ENCODE measurements around the gene TGDS.
"Not testable (repeated sequence)": the region's sequence is repeated elsewhere in the genome, so short reads cannot be mapped to it uniquely, and the experiment has no call there.

TGDS gene, protein sequence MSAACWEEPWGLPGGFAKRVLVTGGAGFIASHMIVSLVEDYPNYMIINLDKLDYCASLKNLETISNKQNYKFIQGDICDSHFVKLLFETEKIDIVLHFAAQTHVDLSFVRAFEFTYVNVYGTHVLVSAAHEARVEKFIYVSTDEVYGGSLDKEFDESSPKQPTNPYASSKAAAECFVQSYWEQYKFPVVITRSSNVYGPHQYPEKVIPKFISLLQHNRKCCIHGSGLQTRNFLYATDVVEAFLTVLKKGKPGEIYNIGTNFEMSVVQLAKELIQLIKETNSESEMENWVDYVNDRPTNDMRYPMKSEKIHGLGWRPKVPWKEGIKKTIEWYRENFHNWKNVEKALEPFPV
- total RNA-seq, result 5.5 to 11.6 (median 8.6) reads per million in 4 donors

DNA sequence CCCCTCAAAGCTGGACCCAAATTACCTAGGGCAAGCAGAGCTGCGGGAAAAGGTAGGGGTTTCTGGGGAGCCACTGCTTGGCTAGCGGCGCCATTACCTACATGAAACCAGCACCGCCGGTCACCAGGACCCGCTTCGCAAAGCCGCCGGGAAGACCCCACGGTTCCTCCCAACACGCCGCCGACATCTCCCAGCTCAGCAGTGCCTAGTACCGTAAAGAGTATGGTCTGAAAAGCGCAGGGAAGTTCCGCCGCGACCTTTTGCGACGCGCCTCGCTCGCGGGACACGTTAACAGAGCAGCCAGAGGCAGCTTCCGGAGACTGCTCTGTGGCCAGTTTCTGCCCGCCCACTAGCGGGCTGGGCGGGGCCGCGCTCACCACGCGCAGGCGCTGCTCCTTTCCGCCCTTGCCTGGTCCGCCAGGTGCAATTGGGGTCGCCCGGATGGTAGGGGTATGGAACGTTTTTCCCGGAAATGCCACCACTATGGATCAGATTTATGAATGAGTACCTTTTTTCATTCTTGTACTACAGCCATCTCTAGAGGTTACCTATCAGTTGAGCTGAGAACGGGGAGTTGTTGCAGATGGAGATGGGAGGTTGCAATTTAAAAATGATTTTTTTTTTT lies at the start of gene TGDS:
TSS of gene TGDS (minus strand) at position 203 of the 625 bp plus-strand sequence. CDS start at position 187, 16 bp downstream.
- DNase-seq, result peak; percentile 71 to 95 (median 81)

DNA sequence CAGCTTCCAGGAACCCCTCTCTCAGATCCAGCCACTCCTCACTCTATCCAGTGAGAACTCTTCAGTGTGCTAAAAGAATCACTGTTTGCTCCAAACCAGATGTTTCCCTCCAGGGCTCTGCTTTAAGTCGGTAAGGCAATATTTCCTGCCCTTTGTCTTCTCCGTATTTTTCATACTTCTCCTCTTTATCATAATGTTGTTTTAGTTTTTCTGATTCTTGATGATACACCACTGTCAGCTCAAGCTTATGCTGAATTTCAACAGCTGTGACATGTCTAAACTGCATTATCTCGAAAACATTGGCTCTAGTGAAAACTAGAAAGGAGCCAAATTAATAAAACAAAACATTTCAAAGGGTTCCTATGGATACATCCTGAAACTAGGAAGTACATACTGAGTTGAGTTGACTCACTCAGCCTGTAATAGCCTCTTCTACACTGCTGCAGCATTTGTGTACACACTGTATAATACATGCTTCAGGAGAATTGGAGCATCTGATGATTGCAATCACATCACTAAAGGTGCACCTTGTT lies 45.5 kb upstream of the TGDS start:
- no peak for DNase-seq

DNA sequence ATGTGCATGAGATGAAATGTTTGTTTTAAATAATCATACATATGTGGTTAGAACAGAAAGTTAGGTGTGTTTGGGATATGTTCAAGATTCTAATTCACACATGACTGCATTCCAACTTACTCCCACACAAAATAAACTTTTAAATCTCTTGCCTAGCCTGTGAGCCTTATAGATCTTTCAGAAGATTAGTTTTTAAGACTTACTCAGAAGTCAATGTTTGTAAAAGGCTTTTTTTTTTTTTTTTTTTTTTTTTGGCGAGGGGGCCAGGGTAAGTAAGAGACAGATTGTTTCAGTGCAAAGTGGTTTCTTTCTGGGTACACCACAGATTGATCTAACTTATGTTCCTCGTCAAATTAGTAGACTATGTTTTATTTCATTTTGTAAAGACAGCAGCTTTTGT lies 44.8 kb upstream of the TGDS start:
- no peak for DNase-seq

DNA sequence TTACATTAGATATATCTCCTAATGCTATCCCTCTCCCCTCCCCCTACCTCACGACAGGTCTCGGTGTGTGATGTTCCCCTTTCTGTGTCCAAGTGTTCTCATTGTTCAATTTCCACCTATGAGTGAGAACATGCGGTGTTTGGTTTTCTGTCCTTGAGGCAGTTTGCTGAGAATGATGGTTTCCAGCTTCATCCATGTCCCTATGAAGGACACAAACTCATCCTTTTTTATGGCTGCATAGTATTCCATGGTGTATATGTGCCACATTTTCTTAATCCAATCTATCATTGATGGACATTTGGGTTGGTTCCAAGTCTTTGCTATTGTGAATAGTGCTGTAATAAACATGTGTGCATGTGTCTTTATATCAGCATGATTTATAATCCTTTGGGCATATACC lies 41.7 kb upstream of the TGDS start:
- DNase-seq, result not testable (repeated sequence)

DNA sequence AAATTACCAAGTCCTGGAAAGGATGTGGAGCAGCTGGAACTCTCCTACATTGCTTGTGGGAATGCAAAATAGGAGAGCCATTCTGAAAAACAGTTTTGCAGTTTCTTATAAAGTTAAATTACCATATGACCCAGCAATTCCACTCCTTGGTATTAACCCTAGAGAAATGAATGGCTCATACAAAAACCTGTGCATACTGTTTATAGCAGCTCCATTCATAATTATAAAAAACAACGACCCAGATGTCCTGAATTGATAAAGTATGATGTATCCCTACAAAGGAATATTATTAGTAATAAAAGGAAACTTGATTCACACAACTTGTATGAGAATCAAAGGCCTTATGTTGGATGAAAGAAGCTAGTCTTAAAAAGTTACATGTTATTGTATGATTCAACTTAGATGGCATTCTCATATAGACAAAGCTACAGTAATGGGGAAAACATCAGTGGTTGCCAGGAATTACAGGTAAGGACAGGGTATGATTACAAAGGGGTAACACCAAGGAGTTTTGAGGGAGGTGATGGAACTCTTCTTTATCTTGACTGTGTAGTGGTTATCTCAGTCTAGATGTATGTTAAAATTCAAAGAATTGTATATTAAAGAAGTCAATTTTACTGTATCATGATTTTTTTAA lies 41.1 kb upstream of the TGDS start:
- no peak for DNase-seq

DNA sequence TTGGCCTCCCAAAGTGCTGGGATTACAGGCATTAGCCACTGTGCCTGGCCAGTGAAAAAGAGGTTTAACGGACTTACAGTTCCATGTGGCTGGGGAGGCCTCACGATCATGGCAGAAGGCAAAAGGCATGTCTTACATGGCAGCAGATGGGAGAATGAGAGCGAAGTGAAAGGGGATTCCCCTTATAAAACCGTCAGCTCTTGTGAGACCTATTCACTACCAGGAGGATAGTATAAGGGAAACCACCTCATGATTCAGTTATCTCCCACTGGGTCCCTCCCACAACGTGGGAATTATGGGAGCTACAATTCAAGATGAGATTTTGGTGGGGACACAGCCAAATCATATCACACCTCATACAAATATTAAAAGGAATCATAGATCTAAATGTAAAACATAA lies 40.1 kb upstream of the TGDS start:
- DNase-seq, result not testable (repeated sequence)

DNA sequence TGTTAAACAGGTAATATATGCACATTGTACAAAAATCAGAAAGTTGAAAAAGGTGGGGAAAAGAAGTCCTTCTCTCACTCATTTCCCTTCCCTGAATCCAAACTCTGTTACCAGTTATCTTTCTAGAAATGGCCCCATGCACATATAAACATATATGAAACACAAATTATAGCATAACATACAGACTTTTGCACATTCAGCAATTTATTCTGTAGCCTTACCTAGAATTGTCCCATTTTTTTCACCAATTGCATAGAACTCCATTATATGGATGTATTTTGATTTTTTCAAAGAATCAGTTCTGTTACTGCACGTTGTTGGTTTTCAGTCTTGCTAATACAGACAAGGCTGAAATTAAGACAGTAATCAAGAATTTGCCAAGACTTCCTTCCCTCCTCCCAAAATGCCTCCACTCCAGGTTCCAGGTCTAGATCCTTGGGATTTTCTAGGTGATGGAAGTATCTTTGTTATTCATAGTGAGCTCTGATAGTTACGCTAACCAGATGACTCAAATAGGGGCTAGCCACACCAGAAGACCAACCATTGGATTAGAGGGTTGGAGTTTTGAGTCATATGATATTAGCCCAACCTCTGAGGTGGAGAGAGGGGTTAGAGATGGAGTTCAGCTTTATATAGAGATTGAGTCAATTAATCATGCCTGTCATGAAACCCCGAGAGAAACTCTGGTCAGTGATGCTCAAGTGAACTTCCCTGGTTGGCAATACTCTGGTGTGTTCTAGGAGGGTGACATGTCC lies 36.5 kb upstream of the TGDS start:
- DNase-seq, result no peak

DNA sequence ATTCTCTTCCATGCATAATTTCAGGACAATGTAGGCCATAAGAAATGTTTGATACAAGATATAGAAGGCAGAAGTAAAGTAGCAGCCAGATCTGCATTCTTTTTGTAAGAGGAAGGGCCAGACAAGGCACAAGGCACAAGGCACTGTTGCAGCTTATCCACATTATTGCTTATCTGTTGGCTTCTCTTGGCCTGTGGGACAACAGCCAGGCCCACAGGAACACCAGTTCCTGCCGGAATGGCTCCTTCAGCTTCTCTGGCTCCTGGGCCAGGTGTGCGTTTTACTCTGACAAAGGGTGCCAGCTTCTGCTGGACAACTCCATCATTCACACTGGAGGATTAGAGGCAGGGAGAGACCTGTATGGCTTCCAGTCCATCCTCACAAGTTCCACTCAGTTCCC lies 34.9 kb upstream of the TGDS start:
- no peak for DNase-seq

DNA sequence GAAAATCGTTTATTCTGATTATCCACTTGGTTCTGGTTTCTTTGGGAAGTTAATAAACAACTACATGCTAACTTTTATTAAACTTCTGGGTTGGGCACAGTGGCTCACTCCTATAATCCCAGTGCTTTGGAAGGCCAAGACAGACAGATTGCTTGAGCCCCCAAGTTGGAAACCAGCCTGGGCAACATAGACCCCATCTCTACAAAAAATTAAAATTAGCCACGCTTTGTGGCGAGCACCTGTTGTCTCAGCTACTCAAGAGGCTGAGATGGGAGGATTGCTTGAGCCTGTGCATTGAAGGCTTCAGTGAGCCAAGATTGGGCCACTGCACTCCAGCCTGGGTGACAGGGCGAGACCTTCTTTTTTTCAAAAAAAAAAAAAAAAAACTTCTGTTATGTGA lies 27.4 kb upstream of the TGDS start:
- no peak for DNase-seq

DNA sequence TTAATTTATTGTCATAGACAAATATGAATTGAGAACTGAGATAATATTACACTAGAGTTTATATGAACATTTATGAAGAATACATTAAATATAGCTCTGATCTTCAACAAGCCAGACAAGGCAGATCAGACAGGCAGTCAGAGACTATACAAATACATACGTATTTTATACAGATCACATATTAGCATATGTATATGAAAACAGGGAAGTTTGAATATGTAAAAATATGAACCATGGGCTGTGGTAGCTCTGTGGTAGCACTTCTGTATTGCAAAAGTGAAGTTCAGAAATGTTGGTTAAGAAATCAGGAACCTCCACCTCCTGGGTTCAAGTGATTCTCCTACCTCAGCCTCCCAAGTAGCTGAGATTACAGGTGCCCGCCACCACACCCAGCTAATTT lies 26.4 kb upstream of the TGDS start:
- no peak for DNase-seq

DNA sequence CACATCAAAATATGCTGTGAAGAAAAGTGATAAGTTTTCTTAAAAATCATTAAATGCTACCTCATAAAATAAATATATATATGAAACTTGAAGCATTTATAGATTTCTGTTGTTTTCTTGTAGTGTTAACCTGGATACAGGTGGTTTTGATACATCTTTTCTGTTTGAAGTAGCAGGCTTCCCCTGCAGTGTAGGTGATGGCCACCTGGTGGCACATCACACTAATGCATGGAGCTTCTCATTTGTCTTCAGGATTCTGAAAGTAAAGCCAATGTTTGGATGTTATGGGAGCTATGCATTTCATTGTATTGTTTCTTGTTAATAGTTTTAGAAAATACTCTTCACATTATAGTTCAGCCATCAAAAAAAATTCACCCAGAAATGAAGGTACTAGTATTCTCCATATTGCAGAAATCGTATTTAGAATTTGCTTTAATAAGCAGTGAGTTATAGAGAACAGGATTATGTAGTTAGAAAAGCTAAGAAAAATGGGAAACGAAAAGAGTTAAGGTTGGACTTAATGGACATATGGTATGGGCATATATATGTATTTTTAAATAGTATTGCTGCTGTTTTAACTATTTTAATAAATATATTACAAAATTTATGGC lies 24.4 kb upstream of the TGDS start:
- peak in 1 of 5 donors; percentile 28 for DNase-seq

DNA sequence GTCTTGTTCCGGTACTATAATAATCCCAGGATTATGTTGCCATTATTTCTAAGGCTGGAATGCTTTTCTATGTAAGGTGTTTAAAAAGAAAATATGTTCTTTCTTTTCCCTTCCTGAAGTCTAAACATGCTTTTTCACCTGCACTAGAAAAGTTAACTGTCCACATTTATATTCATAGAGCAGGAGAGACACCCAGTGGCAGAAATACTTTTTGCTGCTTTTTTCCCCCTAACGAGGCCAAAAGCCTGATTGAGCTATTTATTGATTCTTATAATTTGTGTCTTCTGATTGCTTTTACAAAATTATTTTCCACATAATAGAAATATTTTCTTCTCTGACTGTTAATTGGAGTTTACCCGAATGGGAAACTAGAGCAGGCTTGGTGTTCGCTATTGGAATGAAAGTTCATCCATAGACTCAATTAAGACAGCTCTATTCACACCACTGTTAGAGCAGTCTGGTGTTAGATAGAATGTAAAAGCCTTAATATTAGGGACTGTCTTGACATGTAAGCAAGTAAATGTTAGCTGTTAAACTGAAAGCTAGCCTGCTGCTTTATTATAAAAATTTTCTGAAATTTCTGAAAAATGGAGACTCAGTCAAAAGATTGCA lies 21.5 kb upstream of the TGDS start:
- DNase-seq, result peak in 2 of 5 donors; percentile 32 to 33

DNA sequence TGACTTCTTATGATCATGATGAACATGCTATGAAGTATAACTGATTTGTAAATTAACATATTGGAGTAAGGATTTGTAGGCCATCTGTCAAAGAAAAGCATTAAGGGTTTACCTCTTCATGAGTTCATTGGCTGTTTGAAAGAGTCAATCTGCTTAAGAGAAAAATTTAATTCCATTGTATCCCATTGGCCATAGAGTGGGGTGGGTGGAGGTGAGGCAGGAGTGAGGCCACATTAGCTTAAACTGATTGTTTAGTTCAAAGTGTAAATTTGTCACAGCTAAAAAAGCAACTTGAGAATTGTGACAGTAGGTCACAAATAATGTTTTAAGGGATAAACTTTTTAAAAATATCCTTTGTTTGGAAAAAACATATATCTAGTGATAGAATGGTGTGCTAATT lies 17.1 kb upstream of the TGDS start:
- DNase-seq, result no peak

DNA sequence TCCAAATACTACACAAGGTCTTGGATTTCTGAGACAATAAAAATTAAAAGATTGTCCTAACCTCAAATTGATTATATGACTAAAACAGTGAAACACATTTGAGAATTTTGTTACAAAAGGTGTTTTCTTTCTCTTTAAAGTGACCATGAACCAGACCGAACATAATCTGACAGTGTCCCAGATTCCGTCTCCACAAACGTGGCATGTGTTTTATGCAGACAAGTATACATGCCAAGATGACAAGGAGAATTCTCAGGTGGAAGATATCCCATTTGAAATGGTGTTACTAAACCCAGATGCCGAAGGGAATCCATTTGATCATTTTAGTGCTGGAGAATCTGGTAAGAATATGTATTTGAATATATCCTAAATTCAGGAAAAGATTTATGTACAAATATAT lies 16.1 kb upstream of the TGDS start:
- DNase-seq, result no peak

DNA sequence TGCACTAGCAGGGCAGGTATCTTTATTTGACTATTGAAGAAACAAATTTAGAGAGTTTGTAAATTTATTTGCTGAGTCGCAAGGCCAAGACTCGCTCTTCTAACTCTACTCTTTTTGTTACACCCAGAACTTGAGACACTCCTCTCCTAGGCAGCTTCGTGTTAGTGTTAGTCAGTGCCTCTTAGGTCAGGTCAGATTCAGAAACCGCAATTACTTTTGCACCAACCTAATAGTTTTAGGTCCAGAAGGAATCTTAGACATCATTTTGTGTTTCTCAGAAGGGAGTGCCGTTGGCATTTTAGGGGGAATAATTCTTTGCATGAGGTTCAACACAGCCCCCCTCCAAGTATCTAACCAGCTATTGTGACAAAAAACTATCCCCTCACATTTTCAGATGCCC lies 14.5 kb upstream of the TGDS start:
- DNase-seq, result no peak

DNA sequence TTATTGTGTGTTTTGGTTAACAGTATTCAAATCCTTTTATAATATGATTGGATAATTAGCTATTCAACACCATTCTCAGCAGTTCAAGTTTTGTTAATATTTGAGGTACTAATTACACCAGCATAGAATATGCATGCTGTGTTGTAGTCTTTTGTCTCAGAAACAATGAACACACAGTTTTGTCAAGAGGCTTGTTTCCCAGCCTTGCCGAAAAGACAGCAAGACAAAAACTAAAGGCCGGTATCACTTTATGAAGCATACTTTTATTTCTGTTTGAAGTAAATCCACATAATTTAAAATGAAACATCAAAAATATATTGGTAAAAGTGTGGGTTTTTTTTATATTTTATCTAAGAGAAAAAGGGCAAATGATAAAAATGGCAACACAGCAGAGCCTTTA lies 13.2 kb upstream of the TGDS start:
- DNase-seq, result no peak

DNA sequence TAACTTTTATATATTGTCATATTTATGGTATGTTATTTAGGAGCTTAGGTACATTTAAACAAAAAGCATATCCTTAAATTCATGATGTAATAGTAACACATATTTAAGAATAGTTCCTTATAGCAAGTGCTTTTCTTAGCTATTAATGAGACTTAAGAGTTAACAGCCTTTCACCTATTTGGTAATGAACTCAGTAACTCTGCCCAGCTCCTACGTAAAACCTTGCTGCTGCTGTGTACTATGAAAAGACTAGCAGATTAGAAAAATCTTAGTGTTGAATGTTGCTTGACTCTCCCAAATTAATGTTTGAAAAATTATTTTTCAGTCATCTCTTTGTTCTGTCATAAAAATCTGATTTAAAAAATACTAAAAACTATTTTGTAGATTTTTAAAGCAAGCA lies 12.6 kb upstream of the TGDS start:
- no peak for DNase-seq

DNA sequence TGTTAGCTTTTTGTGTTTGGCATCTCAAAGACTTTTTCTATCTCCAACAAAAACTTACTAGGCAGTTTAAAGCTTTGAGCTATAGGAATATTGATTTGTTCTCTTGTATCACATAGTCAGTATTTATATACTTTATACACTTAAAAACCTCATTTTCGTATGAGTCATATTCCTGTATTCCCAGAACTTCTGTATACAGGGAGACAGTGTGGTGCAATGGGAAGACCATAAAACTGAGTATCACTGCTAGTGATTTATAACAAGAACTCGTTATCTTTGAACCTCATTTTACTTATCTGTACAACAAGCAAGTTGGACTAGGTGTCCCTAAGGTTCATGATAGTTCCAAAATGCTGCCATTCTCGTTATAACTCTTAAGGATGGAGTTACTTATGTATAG lies 12.0 kb upstream of the TGDS start:
- no peak for DNase-seq

DNA sequence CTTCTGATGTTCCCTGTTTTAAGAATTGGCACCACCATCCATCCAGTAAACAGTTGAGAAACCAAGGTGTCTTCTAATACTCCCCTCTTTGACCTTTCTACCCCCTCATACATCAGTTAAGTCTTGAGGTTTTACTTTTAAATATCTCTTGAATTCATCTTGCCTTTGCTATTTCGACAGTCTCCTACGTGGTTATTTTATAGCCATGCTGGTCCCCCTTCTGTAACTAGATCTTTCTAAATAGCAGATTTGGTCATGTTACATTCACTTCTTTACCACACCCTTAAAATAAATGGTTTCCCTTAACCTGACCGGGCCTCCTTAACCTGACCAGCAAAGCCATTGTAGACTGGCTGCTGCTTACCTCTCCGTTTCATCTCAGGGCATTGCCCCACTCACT lies 11.1 kb upstream of the TGDS start:
- no peak for DNase-seq

DNA sequence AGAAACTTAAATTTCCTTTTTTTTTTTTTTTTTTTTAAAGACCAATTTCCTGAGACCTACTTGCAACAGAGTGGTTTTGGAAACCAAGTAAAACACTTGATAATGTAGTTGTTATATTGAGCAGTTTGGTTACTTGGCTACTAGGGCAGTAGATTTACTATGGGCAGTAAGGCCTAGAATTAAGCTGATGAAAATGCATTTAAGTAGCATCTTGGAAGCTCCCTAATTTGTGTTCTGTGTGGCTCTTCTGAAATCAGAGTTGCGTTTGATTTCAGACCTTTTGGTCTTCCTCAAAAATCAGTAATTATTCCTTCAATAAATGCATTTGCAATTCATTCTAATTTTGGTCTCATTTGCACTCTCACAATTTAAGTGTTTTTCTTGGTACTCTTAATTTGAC lies 6.5 kb upstream of the TGDS start:
- DNase-seq, result no peak

DNA sequence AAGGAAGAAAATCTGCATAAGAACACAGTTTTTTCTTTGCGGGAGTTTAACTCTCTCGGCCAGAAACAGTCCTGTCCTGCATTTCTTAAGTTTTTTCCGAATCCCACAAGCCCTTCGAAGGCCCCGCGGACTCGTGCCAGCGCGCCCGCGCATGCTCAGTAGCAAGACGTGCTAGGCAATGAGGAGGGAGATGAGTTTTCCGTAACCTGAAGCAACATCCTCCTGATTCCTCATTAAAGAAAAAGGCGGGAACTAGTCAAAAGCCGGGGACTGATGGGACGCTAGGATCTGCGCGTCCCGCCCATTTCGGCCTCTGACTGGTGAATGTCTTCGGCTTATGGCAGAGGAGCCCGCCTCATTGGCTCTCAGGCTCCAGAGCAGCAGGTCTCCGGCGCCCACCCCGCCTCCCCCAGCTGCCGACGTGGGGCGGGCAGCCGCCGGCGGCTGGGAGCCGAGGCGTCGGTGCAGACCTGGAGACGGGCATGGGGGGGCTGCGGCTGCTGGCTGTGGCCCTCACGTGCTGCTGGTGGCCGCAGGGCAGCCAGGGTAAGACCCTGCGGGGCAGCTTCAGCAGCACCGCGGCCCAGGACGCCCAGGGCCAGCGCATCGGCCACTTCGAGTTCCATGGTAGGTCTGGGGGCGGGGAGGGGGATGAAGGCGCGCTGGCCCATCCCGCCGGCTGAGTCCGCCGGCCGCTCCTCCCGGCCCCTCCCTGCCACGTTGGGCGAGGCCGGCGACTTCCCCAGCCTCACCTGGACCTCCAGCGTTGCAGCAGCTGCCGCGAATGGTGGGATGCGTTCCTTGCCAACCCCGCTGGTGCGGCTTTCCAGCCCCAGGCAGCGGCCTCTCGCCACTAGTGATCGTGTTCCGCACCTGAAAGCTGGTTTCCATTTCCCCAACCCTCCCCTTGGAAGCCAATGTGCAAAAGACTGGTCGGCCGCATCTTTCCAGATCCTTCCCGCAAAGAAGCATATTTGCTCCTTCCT lies 5.8 kb upstream of the TGDS start, which contains the start of gene GPR180:
TSS of gene GPR180 (plus strand) at position 412 of the 986 bp plus-strand sequence. CDS start at position 483, 71 bp downstream.
- peak; percentile 72 to 98 (median 80) for DNase-seq

Measured in T-helper 1 cell (primary cell).